Measurements from ENCODE around the gene GPSM3.
A peak's percentile ranks its signal among the peaks of the same experiment; 100 is the strongest.

Gene GPSM3

GRCh38 chr6:32173051-32173727, 19.3 kb downstream of the GPSM3 start:
- DNase-seq (ENCODE audit: low read depth), result no peak

GRCh38 chr6:32171234-32171633, 21.2 kb downstream of the GPSM3 start:
- DNase-seq (ENCODE audit: low read depth), result no peak

GRCh38 chr6:32170294-32170693, 22.1 kb downstream of the GPSM3 start:
- DNase-seq (ENCODE audit: low read depth), result no peak

GRCh38 chr6:32168807-32169591, 23.4 kb downstream of the GPSM3 start:
- DNase-seq (ENCODE audit: low read depth), result no peak

GRCh38 chr6:32168350-32168749, 24.1 kb downstream of the GPSM3 start:
- DNase-seq (ENCODE audit: low read depth), result no peak

- DNase-seq (ENCODE audit: low read depth), result no peak
Observed at GRCh38 chr6:32167761-32168262, 24.6 kb downstream of the GPSM3 start.

GRCh38 chr6:32167154-32167760, 25.2 kb downstream of the GPSM3 start:
- no peak for DNase-seq (ENCODE audit: low read depth)

- no peak for DNase-seq (ENCODE audit: low read depth)
Observed at GRCh38 chr6:32166411-32167061, 25.9 kb downstream of the GPSM3 start.

- DNase-seq (ENCODE audit: low read depth), result no peak
Observed at GRCh38 chr6:32164295-32164694, 28.1 kb downstream of the GPSM3 start, which contains the start of gene EGFL8. TSS of gene EGFL8 (plus strand) at chr6:32164595. CDS start at chr6:32166166, 1,571 bp downstream.

- no peak for DNase-seq (ENCODE audit: low read depth)
Observed at GRCh38 chr6:32163559-32164258, 28.7 kb downstream of the GPSM3 start.

GRCh38 chr6:32158052-32158451, 34.4 kb downstream of the GPSM3 start:
- DNase-seq (ENCODE audit: low read depth), result no peak

GRCh38 chr6:32156891-32157290, 35.6 kb downstream of the GPSM3 start:
- DNase-seq (ENCODE audit: low read depth), result no peak

- no peak for DNase-seq (ENCODE audit: low read depth)
Observed at GRCh38 chr6:32154514-32155161, 37.8 kb downstream of the GPSM3 start.

- peak; percentile 75 for DNase-seq (ENCODE audit: low read depth)
Observed at GRCh38 chr6:32153564-32154513, 38.6 kb downstream of the GPSM3 start, which contains the start of gene PPT2. TSS of gene PPT2 (plus strand) at chr6:32154141. CDS start at chr6:32154595, 454 bp downstream.

GRCh38 chr6:32152769-32153563, 39.5 kb downstream of the GPSM3 start:
- DNase-seq (ENCODE audit: low read depth), result no peak

GRCh38 chr6:32151863-32152768, 40.3 kb downstream of the GPSM3 start, which contains the start of gene PRRT1:
TSS of gene PRRT1 (minus strand) at chr6:32151939. CDS start at chr6:32151827, 112 bp downstream.
- no peak for DNase-seq (ENCODE audit: low read depth)

GRCh38 chr6:32151181-32151862, 41.1 kb downstream of the GPSM3 start:
- no peak for DNase-seq (ENCODE audit: low read depth)

Measured in stimulated activated CD8-positive, alpha-beta memory T cell treated with anti-CD3 and anti-CD28 coated beads, Interleukin-7, amount 100 ng/mL, for 24 hours (primary cell).